Measurements from ENCODE around the gene LPCAT1.

Gene LPCAT1

GRCh38 chr5:1489754-1490153, 34.0 kb downstream of the LPCAT1 start:
- Histone ChIP-seq H3K4me1 (ENCODE audit: control insufficient read depth, insufficient read depth, low read length) (peaks cover 4% of the 10 kb centered on the region), H3K36me3 (ENCODE audit: control insufficient read depth, insufficient read depth, low read length) (no peaks in the 10 kb centered on the region), H3K9ac (ENCODE audit: low read length) (no peak overlapping the region), H3K27me3 (ENCODE audit: control insufficient read depth, insufficient read depth, low read length) (no peaks in the 10 kb centered on the region), H3K4me3 (ENCODE audit: low read length) (no peak overlapping the region), H3K9me3 (ENCODE audit: control insufficient read depth, low read length) (no peaks in the 10 kb centered on the region)

GRCh38 chr5:1488882-1489680, 34.7 kb downstream of the LPCAT1 start:
- no peaks in the 10 kb centered on the region for H3K9me3 ChIP-seq (ENCODE audit: control insufficient read depth, low read length)
- H3K27me3 ChIP-seq (ENCODE audit: control insufficient read depth, insufficient read depth, low read length), result no peaks in the 10 kb centered on the region
- H3K4me3 ChIP-seq (ENCODE audit: low read length), result no peak overlapping the region
- H3K4me1 ChIP-seq (ENCODE audit: control insufficient read depth, insufficient read depth, low read length), result peaks cover 4% of the 10 kb centered on the region
- H3K36me3 ChIP-seq (ENCODE audit: control insufficient read depth, insufficient read depth, low read length), result no peaks in the 10 kb centered on the region
- H3K9ac ChIP-seq (ENCODE audit: low read length), result no peak overlapping the region

- Histone ChIP-seq H3K36me3 (ENCODE audit: control insufficient read depth, insufficient read depth, low read length) (no peaks in the 10 kb centered on the region), H3K4me3 (ENCODE audit: low read length) (no peak overlapping the region), H3K4me1 (ENCODE audit: control insufficient read depth, insufficient read depth, low read length) (peaks cover 4% of the 10 kb centered on the region), H3K27me3 (ENCODE audit: control insufficient read depth, insufficient read depth, low read length) (no peaks in the 10 kb centered on the region), H3K9me3 (ENCODE audit: control insufficient read depth, low read length) (no peaks in the 10 kb centered on the region), H3K9ac (ENCODE audit: low read length) (no peak overlapping the region)
These were observed 36.5 kb downstream of the LPCAT1 start for GRCh38 chr5:1487079-1487764.

GRCh38 chr5:1486271-1486670, 37.5 kb downstream of the LPCAT1 start:
- Histone ChIP-seq H3K9ac (ENCODE audit: low read length) (no peak overlapping the region), H3K36me3 (ENCODE audit: control insufficient read depth, insufficient read depth, low read length) (no peaks in the 10 kb centered on the region), H3K27me3 (ENCODE audit: control insufficient read depth, insufficient read depth, low read length) (no peaks in the 10 kb centered on the region), H3K4me1 (ENCODE audit: control insufficient read depth, insufficient read depth, low read length) (peaks cover 4% of the 10 kb centered on the region), H3K9me3 (ENCODE audit: control insufficient read depth, low read length) (no peaks in the 10 kb centered on the region), H3K4me3 (ENCODE audit: low read length) (no peak overlapping the region)

- Histone ChIP-seq H3K4me3 (ENCODE audit: low read length) (no peak overlapping the region), H3K27me3 (ENCODE audit: control insufficient read depth, insufficient read depth, low read length) (no peaks in the 10 kb centered on the region), H3K9ac (ENCODE audit: low read length) (no peak overlapping the region), H3K4me1 (ENCODE audit: control insufficient read depth, insufficient read depth, low read length) (peaks cover 4% of the 10 kb centered on the region), H3K9me3 (ENCODE audit: control insufficient read depth, low read length) (no peaks in the 10 kb centered on the region), H3K36me3 (ENCODE audit: control insufficient read depth, insufficient read depth, low read length) (no peaks in the 10 kb centered on the region)
These were observed 38.1 kb downstream of the LPCAT1 start for GRCh38 chr5:1485579-1486118.

GRCh38 chr5:1484730-1485578, 38.8 kb downstream of the LPCAT1 start:
- no peaks in the 10 kb centered on the region for H3K9me3 ChIP-seq (ENCODE audit: control insufficient read depth, low read length)
- no peaks in the 10 kb centered on the region for H3K36me3 ChIP-seq (ENCODE audit: control insufficient read depth, insufficient read depth, low read length)
- no peaks in the 10 kb centered on the region for H3K27me3 ChIP-seq (ENCODE audit: control insufficient read depth, insufficient read depth, low read length)
- H3K4me3 ChIP-seq (ENCODE audit: low read length), result no peak overlapping the region
- no peak overlapping the region for H3K9ac ChIP-seq (ENCODE audit: low read length)
- peaks cover 4% of the 10 kb centered on the region for H3K4me1 ChIP-seq (ENCODE audit: control insufficient read depth, insufficient read depth, low read length)

- Histone ChIP-seq H3K36me3 (ENCODE audit: control insufficient read depth, insufficient read depth, low read length) (no peaks in the 10 kb centered on the region), H3K9me3 (ENCODE audit: control insufficient read depth, low read length) (no peaks in the 10 kb centered on the region), H3K4me3 (ENCODE audit: low read length) (no peak overlapping the region), H3K27me3 (ENCODE audit: control insufficient read depth, insufficient read depth, low read length) (no peaks in the 10 kb centered on the region), H3K9ac (ENCODE audit: low read length) (no peak overlapping the region), H3K4me1 (ENCODE audit: control insufficient read depth, insufficient read depth, low read length) (no peaks in the 10 kb centered on the region)
These were observed 39.7 kb downstream of the LPCAT1 start for GRCh38 chr5:1483856-1484729.

GRCh38 chr5:1483064-1483463, 40.7 kb downstream of the LPCAT1 start:
- Histone ChIP-seq H3K27me3 (ENCODE audit: control insufficient read depth, insufficient read depth, low read length) (no peaks in the 10 kb centered on the region), H3K9ac (ENCODE audit: low read length) (no peak overlapping the region), H3K9me3 (ENCODE audit: control insufficient read depth, low read length) (no peaks in the 10 kb centered on the region), H3K36me3 (ENCODE audit: control insufficient read depth, insufficient read depth, low read length) (no peaks in the 10 kb centered on the region), H3K4me3 (ENCODE audit: low read length) (no peak overlapping the region), H3K4me1 (ENCODE audit: control insufficient read depth, insufficient read depth, low read length) (no peaks in the 10 kb centered on the region)

GRCh38 chr5:1481959-1482331, 41.8 kb downstream of the LPCAT1 start:
- no peaks in the 10 kb centered on the region for H3K27me3 ChIP-seq (ENCODE audit: control insufficient read depth, insufficient read depth, low read length)
- H3K4me1 ChIP-seq (ENCODE audit: control insufficient read depth, insufficient read depth, low read length), result no peaks in the 10 kb centered on the region
- H3K9me3 ChIP-seq (ENCODE audit: control insufficient read depth, low read length), result no peaks in the 10 kb centered on the region
- no peaks in the 10 kb centered on the region for H3K36me3 ChIP-seq (ENCODE audit: control insufficient read depth, insufficient read depth, low read length)
- H3K9ac ChIP-seq (ENCODE audit: low read length), result no peak overlapping the region
- H3K4me3 ChIP-seq (ENCODE audit: low read length), result no peak overlapping the region

- Histone ChIP-seq H3K36me3 (ENCODE audit: control insufficient read depth, insufficient read depth, low read length) (no peaks in the 10 kb centered on the region), H3K27me3 (ENCODE audit: control insufficient read depth, insufficient read depth, low read length) (no peaks in the 10 kb centered on the region), H3K9ac (ENCODE audit: low read length) (no peak overlapping the region), H3K4me1 (ENCODE audit: control insufficient read depth, insufficient read depth, low read length) (no peaks in the 10 kb centered on the region), H3K9me3 (ENCODE audit: control insufficient read depth, low read length) (no peaks in the 10 kb centered on the region), H3K4me3 (ENCODE audit: low read length) (no peak overlapping the region)
These were observed 42.3 kb downstream of the LPCAT1 start for GRCh38 chr5:1481266-1481958.

- Histone ChIP-seq H3K9ac (ENCODE audit: low read length) (no peak overlapping the region), H3K27me3 (ENCODE audit: control insufficient read depth, insufficient read depth, low read length) (no peaks in the 10 kb centered on the region), H3K4me3 (ENCODE audit: low read length) (no peak overlapping the region), H3K4me1 (ENCODE audit: control insufficient read depth, insufficient read depth, low read length) (no peaks in the 10 kb centered on the region), H3K36me3 (ENCODE audit: control insufficient read depth, insufficient read depth, low read length) (no peaks in the 10 kb centered on the region), H3K9me3 (ENCODE audit: control insufficient read depth, low read length) (no peaks in the 10 kb centered on the region)
These were observed 43.0 kb downstream of the LPCAT1 start for GRCh38 chr5:1480806-1481205.
